SU-DHL-6 (cell line): ENCODE measurements around the gene CLCN7.

Source experiments
- H2AFZ ChIP-seq: fragments of 200-600 bp; sonication (generic); 2 replicates; pipeline ENCODE4 v1.6.1; 2014; ENCODE audit warnings: low read depth, mild to moderate bottlenecking, moderate library complexity, mixed read lengths, antibody characterized with exemption, low read length; ENCODE audit not compliant: severe bottlenecking
- H3F3A ChIP-seq: fragments of 200-600 bp; shearing (Covaris generic); 2 replicates; pipeline ENCODE4 v1.6.0; 2016; ENCODE audit warnings: antibody characterized with exemption, mild to moderate bottlenecking; ENCODE audit not compliant: insufficient read depth
- H3K27ac ChIP-seq: fragments of 200-600 bp; sonication (generic); 2 replicates; pipeline ENCODE4 v1.5.1; 2016; ENCODE audit warnings: low read depth, mild to moderate bottlenecking, low read length, moderate library complexity, mixed read lengths
- H3K27me3 ChIP-seq: fragments of 200-600 bp; sonication (generic), shearing (Covaris generic); 2 replicates; pipeline ENCODE4 v1.6.0; 2014; ENCODE audit warnings: mild to moderate bottlenecking, low read length
- H3K36me3 ChIP-seq: fragments of 200-600 bp; sonication (generic); 2 replicates; pipeline ENCODE4 v1.6.1; 2014; ENCODE audit warnings: mild to moderate bottlenecking, low read length, mixed read lengths
- H3K4me2 ChIP-seq: fragments of 300-600, 200-600 bp; shearing (Covaris generic), sonication (generic); 2 replicates; pipeline ENCODE4 v1.6.0; 2014; ENCODE audit warnings: low read length, low read depth, mild to moderate bottlenecking; ENCODE audit not compliant: poor library complexity, severe bottlenecking
- H3K4me3 ChIP-seq: fragments of 200-600 bp; sonication (generic); 2 replicates; pipeline ENCODE4 v1.5.1; 2014; ENCODE audit warnings: antibody characterized with exemption, low read length, mild to moderate bottlenecking, mixed read lengths; ENCODE audit not compliant: insufficient read depth, poor library complexity, severe bottlenecking
- H3K79me2 ChIP-seq: fragments of 200-600 bp; sonication (generic); 2 replicates; pipeline ENCODE4 v1.6.1; 2014; ENCODE audit warnings: mild to moderate bottlenecking, low read length, moderate library complexity; ENCODE audit not compliant: insufficient read depth
- H3K9ac ChIP-seq: fragments of 200-600 bp; sonication (generic); 2 replicates; pipeline ENCODE4 v1.7.0; 2014; ENCODE audit warnings: mild to moderate bottlenecking, low read length
- H3K9me2 ChIP-seq: fragments of 200-600 bp; sonication (generic); replicated peaks from 2 replicates; pipeline ENCODE4 v1.6.1; 2014; ENCODE audit warnings: low read length; ENCODE audit not compliant: insufficient read depth
- H3K9me3 ChIP-seq: fragments of 200-600 bp; sonication (generic); 2 replicates; pipeline ENCODE4 v1.6.1; 2014; ENCODE audit warnings: low read length, mixed read lengths; ENCODE audit not compliant: insufficient read depth
- H4K20me1 ChIP-seq: fragments of 200-600 bp; sonication (generic); 2 replicates; pipeline ENCODE4 v1.6.1; 2014; ENCODE audit warnings: low read depth, mild to moderate bottlenecking, antibody characterized with exemption, low read length, moderate library complexity, mixed read lengths
- EZH2phosphoT487 ChIP-seq: fragments of 200-600 bp; sonication (generic), shearing (Covaris generic); conservative IDR thresholded peaks from 2 replicates; pipeline ENCODE4 v1.6.1; 2018; ENCODE audit warnings: mild to moderate bottlenecking, antibody characterized with exemption, low read length, moderate library complexity, mixed read lengths
- TF ChIP-seq, protein P1 (sequence below): fragments of 200-600 bp; sonication (generic); IDR thresholded peaks from one replicate; pipeline ENCODE4 v1.5.1; 2017; ENCODE audit warnings: antibody characterized with exemption, mild to moderate bottlenecking, low read length, moderate library complexity; ENCODE audit not compliant: insufficient read depth, poor library complexity, severe bottlenecking

The CLCN7 gene

DNA sequence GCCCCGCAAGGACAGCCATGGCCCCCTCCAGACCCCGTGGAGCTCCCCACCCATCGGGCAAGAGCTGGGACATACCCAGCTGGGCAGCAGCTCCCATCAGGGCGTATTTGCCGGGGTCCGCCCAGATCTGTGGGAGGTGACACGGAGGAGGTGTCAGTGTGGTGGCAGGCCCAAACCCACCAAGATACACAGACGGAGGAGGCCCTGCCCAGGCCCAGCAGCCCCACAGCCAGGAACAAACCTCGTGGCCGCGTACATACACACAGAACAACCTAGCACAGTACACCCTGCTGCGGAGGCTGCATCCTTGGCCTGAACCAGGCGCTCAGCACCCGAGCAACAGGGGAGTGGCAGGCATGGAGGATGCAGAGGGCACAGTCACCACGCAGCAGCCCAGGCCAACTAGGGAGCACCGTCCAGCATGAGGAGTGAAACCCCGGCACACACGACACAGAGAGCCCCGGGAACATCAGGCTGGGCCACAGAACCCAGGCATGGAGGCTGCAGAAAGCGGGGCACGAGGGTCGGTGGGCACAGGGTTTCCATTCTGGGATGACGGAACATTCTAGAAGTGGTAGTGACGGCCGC is 25.5 kb downstream of the CLCN7 start:
- Histone ChIP-seq H3K79me2 (no peaks in the 10 kb centered on the region), H3K9me2 (no peaks in the 10 kb centered on the region), H3K4me3 (no peak overlapping the region), H4K20me1 (no peaks in the 10 kb centered on the region), H3K27me3 (no peaks in the 10 kb centered on the region), H3K9me3 (no peaks in the 10 kb centered on the region), H2AFZ (no peak overlapping the region), H3K9ac (no peak overlapping the region), H3F3A (no peaks in the 10 kb centered on the region), H3K36me3 (no peaks in the 10 kb centered on the region), H3K4me2 (no peak overlapping the region), H3K27ac (no peak overlapping the region)
- no peak for TF ChIP-seq EZH2phosphoT487
- TF ChIP-seq, protein P1, sequence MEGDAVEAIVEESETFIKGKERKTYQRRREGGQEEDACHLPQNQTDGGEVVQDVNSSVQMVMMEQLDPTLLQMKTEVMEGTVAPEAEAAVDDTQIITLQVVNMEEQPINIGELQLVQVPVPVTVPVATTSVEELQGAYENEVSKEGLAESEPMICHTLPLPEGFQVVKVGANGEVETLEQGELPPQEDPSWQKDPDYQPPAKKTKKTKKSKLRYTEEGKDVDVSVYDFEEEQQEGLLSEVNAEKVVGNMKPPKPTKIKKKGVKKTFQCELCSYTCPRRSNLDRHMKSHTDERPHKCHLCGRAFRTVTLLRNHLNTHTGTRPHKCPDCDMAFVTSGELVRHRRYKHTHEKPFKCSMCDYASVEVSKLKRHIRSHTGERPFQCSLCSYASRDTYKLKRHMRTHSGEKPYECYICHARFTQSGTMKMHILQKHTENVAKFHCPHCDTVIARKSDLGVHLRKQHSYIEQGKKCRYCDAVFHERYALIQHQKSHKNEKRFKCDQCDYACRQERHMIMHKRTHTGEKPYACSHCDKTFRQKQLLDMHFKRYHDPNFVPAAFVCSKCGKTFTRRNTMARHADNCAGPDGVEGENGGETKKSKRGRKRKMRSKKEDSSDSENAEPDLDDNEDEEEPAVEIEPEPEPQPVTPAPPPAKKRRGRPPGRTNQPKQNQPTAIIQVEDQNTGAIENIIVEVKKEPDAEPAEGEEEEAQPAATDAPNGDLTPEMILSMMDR, result no peak

DNA sequence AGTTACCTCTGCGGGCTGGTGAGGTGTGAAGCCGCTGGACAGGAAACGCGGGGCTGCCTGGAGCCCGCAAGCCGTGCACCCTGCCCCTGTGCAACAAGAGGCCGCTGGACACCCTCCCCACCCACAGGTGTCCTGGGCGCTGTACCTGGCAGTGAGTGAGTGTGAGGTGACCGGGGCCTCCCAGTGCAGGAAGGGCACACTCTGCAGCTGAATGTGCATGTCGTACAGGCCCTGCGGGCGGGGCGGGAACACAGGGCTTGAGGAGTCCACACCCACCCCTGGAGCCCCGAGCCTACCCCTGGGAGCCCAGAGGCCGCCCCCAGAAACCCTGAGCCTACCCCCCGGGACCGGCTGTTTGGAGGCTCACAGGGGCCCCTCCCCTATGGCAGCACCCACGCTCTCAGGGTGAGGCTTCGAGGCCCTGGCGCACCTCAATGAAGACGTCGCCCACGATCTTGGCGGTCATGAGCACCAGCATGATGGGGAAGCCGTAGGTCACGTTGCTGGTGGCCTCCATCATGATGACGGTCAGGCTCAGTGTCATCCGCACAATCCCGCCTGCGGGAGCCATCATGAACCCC is 26.2 kb downstream of the CLCN7 start:
- no peaks in the 10 kb centered on the region for H3K9me2 ChIP-seq
- no peaks in the 10 kb centered on the region for H4K20me1 ChIP-seq
- no peaks in the 10 kb centered on the region for H3K9me3 ChIP-seq
- no peaks in the 10 kb centered on the region for H3F3A ChIP-seq
- H3K79me2 ChIP-seq, result no peaks in the 10 kb centered on the region
- H3K27me3 ChIP-seq, result no peaks in the 10 kb centered on the region
- TF ChIP-seq, protein P1, result no peak
- TF ChIP-seq EZH2phosphoT487, result no peak
- H3K4me3 ChIP-seq, result no peak overlapping the region
- no peak overlapping the region for H2AFZ ChIP-seq
- H3K9ac ChIP-seq, result no peak overlapping the region
- H3K4me2 ChIP-seq, result no peak overlapping the region
- no peak overlapping the region for H3K27ac ChIP-seq
- no peaks in the 10 kb centered on the region for H3K36me3 ChIP-seq

DNA sequence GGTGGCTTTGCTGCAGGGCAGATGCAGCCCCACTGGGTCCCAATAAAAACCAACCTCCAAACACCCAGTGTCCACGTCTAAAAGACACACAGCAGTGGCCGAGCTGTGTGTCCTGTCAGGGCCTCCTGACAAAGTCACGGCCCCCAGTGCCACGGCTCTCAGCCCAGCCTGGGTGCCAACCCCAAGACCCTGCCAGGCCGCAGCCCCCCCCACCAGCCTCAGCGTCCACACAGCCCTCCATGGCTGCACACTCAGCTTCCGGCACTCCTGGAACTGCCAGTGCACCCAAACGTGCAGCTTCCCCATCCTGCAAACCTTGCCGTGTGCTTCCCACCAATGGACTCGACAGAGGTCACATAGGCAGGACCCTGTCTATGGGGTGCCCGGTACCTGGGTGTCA is 26.9 kb downstream of the CLCN7 start:
- Histone ChIP-seq H3K36me3 (no peaks in the 10 kb centered on the region), H3K79me2 (no peaks in the 10 kb centered on the region), H4K20me1 (no peaks in the 10 kb centered on the region), H3K9me2 (no peaks in the 10 kb centered on the region), H3K27me3 (no peaks in the 10 kb centered on the region), H3K9me3 (no peaks in the 10 kb centered on the region), H3K4me3 (no peak overlapping the region), H3K27ac (no peak overlapping the region), H3F3A (no peaks in the 10 kb centered on the region), H2AFZ (no peak overlapping the region), H3K4me2 (no peak overlapping the region), H3K9ac (no peak overlapping the region)
- no peak for TF ChIP-seq EZH2phosphoT487
- TF ChIP-seq, protein P1, result no peak
